GM23338 (cell line): ENCODE measurements around the gene CYP4F22. TPM values are rescaled to one million over a fixed set of nuclear protein-coding genes. Genes with fewer than 3 reads are reported as not detected.

Source experiments
- ATAC-seq: fragments of 200-7000 bp; cut with Tn5 transposase; 3 replicates; pipeline ENCODE4 v1.9.1; 2020
- DNase-seq: peaks from one replicate; pipeline ENCODE4 v3.0.0-alpha.2; 2015; ENCODE audit warnings: low spot score
- H2AFZ ChIP-seq: fragments of 200-600 bp; sonication (generic); 2 replicates; pipeline ENCODE4 v1.8.0; 2016; ENCODE audit warnings: antibody characterized with exemption, mild to moderate bottlenecking, moderate library complexity
- H3F3A ChIP-seq: fragments of 200-600 bp; sonication (generic); replicated peaks from 2 replicates; pipeline ENCODE4 v1.8.0; 2017; ENCODE audit warnings: antibody characterized with exemption, mixed run types, low read depth
- H3K27ac ChIP-seq: fragments of 200-600 bp; sonication (generic); 2 replicates; pipeline ENCODE4 v1.6.1; 2016; ENCODE audit warnings: low read depth
- H3K27me3 ChIP-seq: fragments of 200-600 bp; sonication (generic); 2 replicates; pipeline ENCODE4 v1.8.0; 2016; ENCODE audit warnings: mild to moderate bottlenecking, mixed run types, moderate library complexity; ENCODE audit not compliant: insufficient read depth
- H3K36me3 ChIP-seq: fragments of 200-600 bp; sonication (generic); 2 replicates; pipeline ENCODE4 v1.8.0; 2016; ENCODE audit warnings: mild to moderate bottlenecking; ENCODE audit not compliant: insufficient read depth
- H3K4me1 ChIP-seq: fragments of 200-600 bp; sonication (generic); 2 replicates; pipeline ENCODE4 v1.8.0; 2016; ENCODE audit warnings: mild to moderate bottlenecking, moderate library complexity; ENCODE audit not compliant: insufficient read depth
- H3K4me2 ChIP-seq: fragments of 200-600 bp; sonication (generic); 2 replicates; pipeline ENCODE4 v1.7.1; 2017; ENCODE audit warnings: mixed run types
- H3K4me3 ChIP-seq: fragments of 200-600 bp; sonication (generic); 2 replicates; pipeline ENCODE4 v1.6.1; 2016; ENCODE audit warnings: mixed run types
- H3K79me2 ChIP-seq: fragments of 200-600 bp; sonication (generic); replicated peaks from 2 replicates; pipeline ENCODE4 v1.8.0; 2017; ENCODE audit warnings: mild to moderate bottlenecking; ENCODE audit not compliant: insufficient read depth
- H3K9me2 ChIP-seq: fragments of 200-600 bp; sonication (generic); 2 replicates; pipeline ENCODE4 v1.8.0; 2017; ENCODE audit not compliant: insufficient read depth
- H4K20me1 ChIP-seq: fragments of 200-600 bp; sonication (generic); replicated peaks from 2 replicates; pipeline ENCODE4 v1.8.0; 2017; ENCODE audit warnings: mild to moderate bottlenecking; ENCODE audit not compliant: insufficient read depth
- H3K27ac Mint-ChIP-seq: 2 replicates; pipeline ENCODE4 v1.8.0; 2020; ENCODE audit warnings: inconsistent platforms, mild to moderate bottlenecking, moderate library complexity, mixed read lengths
- H3K27me3 Mint-ChIP-seq: 3 replicates; pipeline ENCODE4 v1.8.0; 2022; ENCODE audit warnings: low read depth, mild to moderate bottlenecking, moderate library complexity, mixed read lengths, inconsistent platforms; ENCODE audit not compliant: insufficient read depth, poor library complexity
- H3K36me3 Mint-ChIP-seq: 3 replicates; pipeline ENCODE4 v1.8.0; 2021; ENCODE audit warnings: low read depth, mild to moderate bottlenecking, inconsistent platforms, moderate library complexity, mixed read lengths
- H3K4me1 Mint-ChIP-seq: 3 replicates; pipeline ENCODE4 v1.8.0; 2020; ENCODE audit warnings: mild to moderate bottlenecking, inconsistent platforms, mixed read lengths
- H3K4me3 Mint-ChIP-seq: 3 replicates; pipeline ENCODE4 v1.8.0; 2021; ENCODE audit warnings: moderate library complexity, mild to moderate bottlenecking, inconsistent platforms, mixed read lengths
- H3K9me3 Mint-ChIP-seq: 3 replicates; pipeline ENCODE4 v1.8.0; 2020; ENCODE audit warnings: moderate library complexity, mild to moderate bottlenecking, inconsistent platforms, mixed read lengths
- CREB1 ChIP-seq: fragments of 250-450 bp; sonication (Bioruptor Pico); IDR thresholded peaks from 2 replicates; pipeline ENCODE4 v1.5.0; 2020; ENCODE audit warnings: low read depth, mild to moderate bottlenecking, moderate library complexity
- EZH2 ChIP-seq: fragments of 200-600 bp; sonication (generic); IDR thresholded peaks from one replicate; pipeline ENCODE4 v1.8.0; 2017; ENCODE audit warnings: antibody characterized with exemption, mild to moderate bottlenecking, low read depth; ENCODE audit not compliant: unreplicated experiment
- EZH2phosphoT487 ChIP-seq: fragments of 200-600 bp; sonication (generic); IDR thresholded peaks from one replicate; pipeline ENCODE4 v1.8.1; 2018; ENCODE audit warnings: antibody characterized with exemption; ENCODE audit not compliant: unreplicated experiment
- NANOG ChIP-seq: IDR thresholded peaks from 2 replicates; pipeline ENCODE4 v1.6.1; 2016; ENCODE audit warnings: antibody characterized with exemption, borderline replicate concordance
- STAT1 ChIP-seq: IDR thresholded peaks from one replicate; pipeline ENCODE4 v1.6.1; 2016; ENCODE audit warnings: antibody characterized with exemption; ENCODE audit not compliant: unreplicated experiment
- ZNF114 ChIP-seq: fragments of 250-450 bp; sonication (Bioruptor Pico); IDR thresholded peaks from 2 replicates; pipeline ENCODE4 v1.5.0; 2020; ENCODE audit warnings: mild to moderate bottlenecking, moderate library complexity
- ZNF331 ChIP-seq: fragments of 250-450 bp; sonication (Bioruptor Pico); IDR thresholded peaks from 2 replicates; pipeline ENCODE4 v1.5.0; 2020; ENCODE audit warnings: low read depth, mild to moderate bottlenecking, moderate library complexity
- polyA plus RNA-seq: library from polyadenylated mRNA; unstranded; fragments of >200 nt; fragmentation: Nextera tagmentation; extraction: Ambion mirVana; gene quantifications from 2 replicates; pipeline ENCODE4 v1.2.1, GENCODE V29; 2016
- total RNA-seq: library from RNA; depleted of rRNA; stranded (reverse); fragments of >200 nt; shearing (Covaris generic); gene quantifications from 2 replicates; pipeline ENCODE4 v1.2.3, GENCODE V29; 2014
- TF ChIP-seq, protein P1 (sequence below): fragments of 250-450 bp; sonication (Bioruptor Pico); IDR thresholded peaks from 2 replicates; pipeline ENCODE4 v1.5.0; 2020; ENCODE audit warnings: mild to moderate bottlenecking, moderate library complexity

CYP4F22 gene
- total and polyA plus RNA-seq, 2 experiments from 2014 or later, result 0.24 to 1.5 TPM

GRCh38 chr19:15525291-15525690 lies 17.0 kb downstream of the CYP4F22 start:
- Histone ChIP-seq H3F3A (no peaks in the 10 kb centered on the region), H3K27me3 (no peaks in the 10 kb centered on the region), H3K9me2 (no peaks in the 10 kb centered on the region), H2AFZ (no peak overlapping the region), H3K27ac (no peak overlapping the region), H3K4me2 (no peak overlapping the region), H3K36me3 (no peaks in the 10 kb centered on the region; the same call in 1 of the 2 replicates), H3K4me1 (no peaks in the 10 kb centered on the region), H4K20me1 (no peaks in the 10 kb centered on the region), H3K4me3 (no peak overlapping the region), H3K79me2 (no peaks in the 10 kb centered on the region)
- Mint-ChIP-seq H3K9me3 (peaks cover 94% of the 10 kb centered on the region), H3K36me3 (peaks cover 37% of the 10 kb centered on the region), H3K4me1 (no peaks in the 10 kb centered on the region), H3K4me3 (no peak overlapping the region), H3K27ac (no peak overlapping the region), H3K27me3 (peaks cover 2% of the 10 kb centered on the region)
- DNase-seq, result no peak
- ATAC-seq, result no peak
- no peak for TF ChIP-seq EZH2
- no peak for TF ChIP-seq NANOG
- TF ChIP-seq ZNF331 (CRISPR knock-in tag), result no peak
- no peak for TF ChIP-seq STAT1
- no peak for TF ChIP-seq EZH2phosphoT487
- TF ChIP-seq, protein P1, sequence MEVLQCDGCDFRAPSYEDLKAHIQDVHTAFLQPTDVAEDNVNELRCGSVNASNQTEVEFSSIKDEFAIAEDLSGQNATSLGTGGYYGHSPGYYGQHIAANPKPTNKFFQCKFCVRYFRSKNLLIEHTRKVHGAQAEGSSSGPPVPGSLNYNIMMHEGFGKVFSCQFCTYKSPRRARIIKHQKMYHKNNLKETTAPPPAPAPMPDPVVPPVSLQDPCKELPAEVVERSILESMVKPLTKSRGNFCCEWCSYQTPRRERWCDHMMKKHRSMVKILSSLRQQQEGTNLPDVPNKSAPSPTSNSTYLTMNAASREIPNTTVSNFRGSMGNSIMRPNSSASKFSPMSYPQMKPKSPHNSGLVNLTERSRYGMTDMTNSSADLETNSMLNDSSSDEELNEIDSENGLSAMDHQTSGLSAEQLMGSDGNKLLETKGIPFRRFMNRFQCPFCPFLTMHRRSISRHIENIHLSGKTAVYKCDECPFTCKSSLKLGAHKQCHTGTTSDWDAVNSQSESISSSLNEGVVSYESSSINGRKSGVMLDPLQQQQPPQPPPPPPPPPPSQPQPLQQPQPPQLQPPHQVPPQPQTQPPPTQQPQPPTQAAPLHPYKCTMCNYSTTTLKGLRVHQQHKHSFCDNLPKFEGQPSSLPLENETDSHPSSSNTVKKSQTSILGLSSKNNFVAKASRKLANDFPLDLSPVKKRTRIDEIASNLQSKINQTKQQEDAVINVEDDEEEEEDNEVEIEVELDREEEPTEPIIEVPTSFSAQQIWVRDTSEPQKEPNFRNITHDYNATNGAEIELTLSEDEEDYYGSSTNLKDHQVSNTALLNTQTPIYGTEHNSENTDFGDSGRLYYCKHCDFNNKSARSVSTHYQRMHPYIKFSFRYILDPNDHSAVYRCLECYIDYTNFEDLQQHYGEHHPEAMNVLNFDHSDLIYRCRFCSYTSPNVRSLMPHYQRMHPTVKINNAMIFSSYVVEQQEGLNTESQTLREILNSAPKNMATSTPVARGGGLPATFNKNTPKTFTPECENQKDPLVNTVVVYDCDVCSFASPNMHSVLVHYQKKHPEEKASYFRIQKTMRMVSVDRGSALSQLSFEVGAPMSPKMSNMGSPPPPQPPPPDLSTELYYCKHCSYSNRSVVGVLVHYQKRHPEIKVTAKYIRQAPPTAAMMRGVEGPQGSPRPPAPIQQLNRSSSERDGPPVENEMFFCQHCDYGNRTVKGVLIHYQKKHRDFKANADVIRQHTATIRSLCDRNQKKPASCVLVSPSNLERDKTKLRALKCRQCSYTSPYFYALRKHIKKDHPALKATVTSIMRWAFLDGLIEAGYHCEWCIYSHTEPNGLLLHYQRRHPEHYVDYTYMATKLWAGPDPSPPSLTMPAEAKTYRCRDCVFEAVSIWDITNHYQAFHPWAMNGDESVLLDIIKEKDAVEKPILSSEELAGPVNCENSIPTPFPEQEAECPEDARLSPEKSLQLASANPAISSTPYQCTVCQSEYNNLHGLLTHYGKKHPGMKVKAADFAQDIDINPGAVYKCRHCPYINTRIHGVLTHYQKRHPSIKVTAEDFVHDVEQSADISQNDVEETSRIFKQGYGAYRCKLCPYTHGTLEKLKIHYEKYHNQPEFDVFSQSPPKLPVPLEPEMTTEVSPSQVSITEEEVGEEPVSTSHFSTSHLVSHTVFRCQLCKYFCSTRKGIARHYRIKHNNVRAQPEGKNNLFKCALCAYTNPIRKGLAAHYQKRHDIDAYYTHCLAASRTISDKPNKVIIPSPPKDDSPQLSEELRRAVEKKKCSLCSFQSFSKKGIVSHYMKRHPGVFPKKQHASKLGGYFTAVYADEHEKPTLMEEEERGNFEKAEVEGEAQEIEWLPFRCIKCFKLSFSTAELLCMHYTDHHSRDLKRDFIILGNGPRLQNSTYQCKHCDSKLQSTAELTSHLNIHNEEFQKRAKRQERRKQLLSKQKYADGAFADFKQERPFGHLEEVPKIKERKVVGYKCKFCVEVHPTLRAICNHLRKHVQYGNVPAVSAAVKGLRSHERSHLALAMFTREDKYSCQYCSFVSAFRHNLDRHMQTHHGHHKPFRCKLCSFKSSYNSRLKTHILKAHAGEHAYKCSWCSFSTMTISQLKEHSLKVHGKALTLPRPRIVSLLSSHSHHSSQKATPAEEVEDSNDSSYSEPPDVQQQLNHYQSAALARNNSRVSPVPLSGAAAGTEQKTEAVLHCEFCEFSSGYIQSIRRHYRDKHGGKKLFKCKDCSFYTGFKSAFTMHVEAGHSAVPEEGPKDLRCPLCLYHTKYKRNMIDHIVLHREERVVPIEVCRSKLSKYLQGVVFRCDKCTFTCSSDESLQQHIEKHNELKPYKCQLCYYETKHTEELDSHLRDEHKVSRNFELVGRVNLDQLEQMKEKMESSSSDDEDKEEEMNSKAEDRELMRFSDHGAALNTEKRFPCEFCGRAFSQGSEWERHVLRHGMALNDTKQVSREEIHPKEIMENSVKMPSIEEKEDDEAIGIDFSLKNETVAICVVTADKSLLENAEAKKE (CRISPR knock-in tag), result no peak
- no peak for TF ChIP-seq CREB1 (CRISPR knock-in tag)
- no peak for TF ChIP-seq ZNF114 (CRISPR knock-in tag)
